H1 (cell line): ENCODE results near the gene SFXN2. TPM values are rescaled to one million over a fixed set of nuclear protein-coding genes. Genes with fewer than 3 reads are reported as not detected.

Source experiments
- CTCF ChIA-PET: fragments of 300-600 bp; sonication (Branson Sonifier 250); formaldehyde crosslinking; loops from one replicate; lab custom pipeline; 2021; ENCODE audit not compliant: partially characterized antibody; lab: Charles Lee
- POLR2A ChIA-PET: fragments of 300-600 bp; sonication (Branson Sonifier 250); formaldehyde crosslinking; loops from one replicate; lab custom pipeline; 2021; ENCODE audit warnings: inconsistent platforms; ENCODE audit not compliant: partially characterized antibody; lab: Charles Lee
- DNase-seq, 2 experiments: peaks; one replicate each; pipeline versions ENCODE4 v3.0.0 to v3.0.0-alpha.2; 2010 to 2022; ENCODE audit warnings: low spot score in 2 of 2, low read depth in 1 of 2, mixed read lengths in 1 of 2
- FAIRE-seq: peaks from 2 replicates; lab custom pipeline; 2011; peaks lifted over from hg19 to GRCh38; lab: Jason Lieb, UNC
- H2AFZ ChIP-seq: 2 replicates; pipeline ENCODE4 v1.8.1; 2012; ENCODE audit warnings: low read length, inconsistent platforms
- H2AK5ac ChIP-seq: 2 replicates; pipeline ENCODE4 v1.6.1; 2013; ENCODE audit warnings: low read depth, low read length
- H2BK120ac ChIP-seq: replicated peaks from 2 replicates; pipeline ENCODE3; 2013; ENCODE audit warnings: low read depth, low read length, inconsistent platforms
- H2BK12ac ChIP-seq: 2 replicates; pipeline ENCODE4 v1.6.1; 2013; ENCODE audit warnings: low read depth, low read length
- H2BK15ac ChIP-seq: 2 replicates; pipeline ENCODE4 v1.6.1; 2013; ENCODE audit warnings: low read length
- H2BK20ac ChIP-seq: 2 replicates; pipeline ENCODE4 v1.6.1; 2013; ENCODE audit warnings: low read length
- H2BK5ac ChIP-seq: 2 replicates; pipeline ENCODE4 v1.6.1; 2013; ENCODE audit warnings: low read depth, low read length
- H3K14ac ChIP-seq: 2 replicates; pipeline ENCODE4 v1.6.1; 2013; ENCODE audit warnings: inconsistent platforms; ENCODE audit not compliant: insufficient read length
- H3K18ac ChIP-seq: 2 replicates; pipeline ENCODE4 v1.6.1; 2013; ENCODE audit warnings: low read length; ENCODE audit errors: extremely low read depth
- H3K23ac ChIP-seq: 2 replicates; pipeline ENCODE4 v1.6.1; 2013; ENCODE audit warnings: inconsistent platforms; ENCODE audit not compliant: insufficient read length
- H3K23me2 ChIP-seq: 2 replicates; pipeline ENCODE4 v1.6.1; 2013; ENCODE audit warnings: low read depth, low read length
- H3K27ac ChIP-seq: 2 replicates; pipeline ENCODE4 v1.6.1; 2011; ENCODE audit warnings: low read depth, low read length, inconsistent platforms
- H3K27me3 ChIP-seq, 4 experiments: replicated peaks in 1 of 4; 1 replicate in 1 of 4; 2 replicates in 3 of 4; pipeline versions ENCODE4 v1.6.1 to v1.8.1; 2011 to 2013; ENCODE audit warnings: low read length in 3 of 4, mild to moderate bottlenecking in 3 of 4, inconsistent platforms in 2 of 4, mixed read lengths in 2 of 4, moderate library complexity in 1 of 4; ENCODE audit not compliant: control insufficient read depth in 3 of 4, insufficient read depth in 3 of 4; ENCODE audit errors: extremely low read depth in 1 of 4
- H3K36me3 ChIP-seq, 4 experiments: 2 replicates each; pipeline versions ENCODE4 v1.6.1 to v1.8.1; 2011 to 2013; ENCODE audit warnings: mild to moderate bottlenecking in 4 of 4, low read length in 3 of 4, moderate library complexity in 2 of 4, control low read depth in 1 of 4, inconsistent platforms in 1 of 4; ENCODE audit not compliant: insufficient read depth in 4 of 4, control insufficient read depth in 2 of 4
- H3K4ac ChIP-seq: replicated peaks from 2 replicates; pipeline ENCODE3; 2013; ENCODE audit warnings: low read length, low read depth, mixed read lengths, inconsistent platforms; ENCODE audit not compliant: insufficient read length
- H3K4me1 ChIP-seq, 4 experiments: replicated peaks in 1 of 4; 1 replicate in 1 of 4; 2 replicates in 3 of 4; pipeline versions ENCODE4 v1.6.1 to v1.8.1; 2011 to 2013; ENCODE audit warnings: low read length in 3 of 4, inconsistent platforms in 2 of 4, mixed read lengths in 1 of 4; ENCODE audit not compliant: insufficient read depth in 4 of 4, control insufficient read depth in 3 of 4
- H3K4me2 ChIP-seq, 2 experiments: 2 replicates each; pipeline versions ENCODE4 v1.6.1 to v1.8.1; 2011 to 2013; ENCODE audit warnings: low read depth in 2 of 2, low read length in 2 of 2, control low read depth in 1 of 2, inconsistent platforms in 1 of 2, mild to moderate bottlenecking in 1 of 2; ENCODE audit not compliant: insufficient read depth in 1 of 2
- H3K4me3 ChIP-seq, 4 experiments: fragments of 200-600, 300-600 bp in 1 of 4; sonication (generic), shearing (Covaris generic), sonication (Bioruptor Twin) in 1 of 4; 2 replicates each; pipeline versions ENCODE4 v1.5.1 to v1.8.1; 2011 to 2016; ENCODE audit warnings: low read length in 4 of 4, low read depth in 3 of 4, control low read depth in 2 of 4, inconsistent platforms in 2 of 4, mild to moderate bottlenecking in 2 of 4, mixed read lengths in 1 of 4, moderate library complexity in 1 of 4; ENCODE audit not compliant: insufficient read depth in 2 of 4; ENCODE audit errors: extremely low read depth in 1 of 4
- H3K56ac ChIP-seq: replicated peaks from 2 replicates; pipeline ENCODE3; 2013; ENCODE audit warnings: low read depth, mild to moderate bottlenecking, mixed read lengths, low read length, inconsistent platforms; ENCODE audit not compliant: insufficient read length
- H3K79me1 ChIP-seq: 2 replicates; pipeline ENCODE4 v1.6.1; 2013; ENCODE audit warnings: low read depth, low read length, control low read depth
- H3K79me2 ChIP-seq, 2 experiments: 2 replicates each; pipeline versions ENCODE4 v1.6.1 to v1.8.1; 2012 to 2013; ENCODE audit warnings: low read length in 2 of 2, mild to moderate bottlenecking in 2 of 2, inconsistent platforms in 1 of 2; ENCODE audit not compliant: insufficient read depth in 2 of 2, control insufficient read depth in 1 of 2
- H3K9ac ChIP-seq, 4 experiments: replicated peaks in 1 of 4; 1 replicate in 1 of 4; 2 replicates in 3 of 4; pipeline versions ENCODE4 v1.6.1 to v1.8.1; 2011 to 2013; ENCODE audit warnings: low read depth in 3 of 4, low read length in 3 of 4, control low read depth in 2 of 4, mild to moderate bottlenecking in 2 of 4, moderate library complexity in 2 of 4, inconsistent platforms in 1 of 4; ENCODE audit errors: extremely low read depth in 1 of 4
- H3K9me3 ChIP-seq, 2 experiments: 2 replicates each; pipeline versions ENCODE4 v1.6.1 to v1.8.1; 2012 to 2013; ENCODE audit warnings: mild to moderate bottlenecking in 2 of 2, moderate library complexity in 2 of 2, control low read depth in 1 of 2, inconsistent platforms in 1 of 2, low read depth in 1 of 2, low read length in 1 of 2, mixed read lengths in 1 of 2; ENCODE audit not compliant: insufficient read depth in 2 of 2
- H4K20me1 ChIP-seq, 2 experiments: replicated peaks in 1 of 2; 2 replicates each; pipeline versions ENCODE3 to v1.8.1; 2011 to 2013; ENCODE audit warnings: inconsistent platforms in 2 of 2, low read length in 2 of 2, mild to moderate bottlenecking in 1 of 2; ENCODE audit not compliant: insufficient read depth in 2 of 2, control insufficient read depth in 1 of 2
- H4K5ac ChIP-seq: 2 replicates; pipeline ENCODE4 v1.6.1; 2013; ENCODE audit warnings: low read length, low read depth, mixed read lengths, inconsistent platforms; ENCODE audit not compliant: insufficient read length
- H4K8ac ChIP-seq: 2 replicates; pipeline ENCODE4 v1.8.0; 2013; ENCODE audit warnings: mild to moderate bottlenecking, moderate library complexity, low read length, inconsistent platforms; ENCODE audit not compliant: insufficient read depth; ENCODE audit errors: extremely low read depth
- H4K91ac ChIP-seq: replicated peaks from 2 replicates; pipeline ENCODE3; 2013; ENCODE audit warnings: low read length, mixed read lengths, inconsistent platforms; ENCODE audit not compliant: insufficient read length
- ATF2 ChIP-seq: IDR thresholded peaks from 2 replicates; pipeline ENCODE4 v1.6.1; 2012; ENCODE audit warnings: low read length, inconsistent platforms
- BRCA1 ChIP-seq: IDR thresholded peaks from 2 replicates; pipeline ENCODE4 v1.6.1; 2012; ENCODE audit warnings: low read depth, low read length, improper control_type of control experiment
- CBX5 ChIP-seq: fragments of 300-800, 300-1000 bp; sonication (generic); IDR thresholded peaks from 2 replicates; pipeline ENCODE4 v1.7.1; 2016; ENCODE audit warnings: antibody characterized with exemption, low read length, low read depth
- GABPA ChIP-seq: IDR thresholded peaks from 2 replicates; pipeline ENCODE4 v1.6.1; 2011; ENCODE audit warnings: mild to moderate bottlenecking, low read length, moderate library complexity, borderline replicate concordance; ENCODE audit not compliant: insufficient read depth
- POLR2AphosphoS5 ChIP-seq: IDR thresholded peaks from 2 replicates; pipeline ENCODE4 v1.6.1; 2011; ENCODE audit warnings: low read depth, low read length
- WGBS, 2 experiments: shearing (Covaris generic) in 1 of 2; methylation state at CpG; one replicate each; pipeline versions ENCODE4 v1.1.6 to v1.1.7; 2013 to 2015; ENCODE audit warnings: low lambda C conversion rate in 2 of 2, mixed read lengths in 2 of 2, inconsistent platforms in 1 of 2, low coverage in 1 of 2, missing lambda C conversion rate in 1 of 2; ENCODE audit not compliant: insufficient replicate concordance in 2 of 2, insufficient coverage in 1 of 2, insufficient read length in 1 of 2; ENCODE audit errors: extremely low coverage in 1 of 2, missing lambda C conversion rate in 1 of 2; 5-methylcytosine and 5-hydroxymethylcytosine counted together
- polyA plus RNA-seq, 7 experiments: library from polyadenylated mRNA; depleted of rRNA in 3 of 7; stranded (reverse) in 5 of 7; unstranded in 2 of 7; fragments of >200 nt in 5 of 7; fragments of 200-250 nt in 2 of 7; gene quantifications; 1 replicate in 5 of 7; 2 replicates in 1 of 7; 4 replicates in 1 of 7; pipeline versions ENCODE4 v1.2.1 to v1.2.3, GENCODE V29; 2011 to 2013; ENCODE audit warnings: missing spikeins in 2 of 7, mixed read lengths in 2 of 7
- total RNA-seq: library from RNA; stranded (reverse); fragmentation: NEBNext Ultra II Directional; extraction: Animal tissue kit (Norgen Biotek cat#: 25700); gene quantifications from 2 replicates; pipeline ENCODE4 v1.2.1, GENCODE V29; 2021

SFXN2 gene
- total and polyA plus RNA-seq, 2 of the 8 experiments (the other 6 are each of a cell fraction or from before 2014, with no cell fraction given) = 20.5 to 23.5 TPM

GRCh38 chr10:102773986-102774385 is 59.5 kb downstream of the SFXN2 start:
- ChIA-PET POLR2A (interaction anchor here (2.2 to 4.8 kb wide), 2 partner anchors 11 to 28 kb away, joined by 6 to 40 read pairs; no protein-coding TSS in a partner anchor), CTCF (no interaction called here)
- Histone ChIP-seq H3K4me2 (no peak overlapping the region), H2AK5ac (peak overlapping the region; percentile 91), H4K8ac (no peak overlapping the region), H2BK5ac (no peak overlapping the region), H2AFZ (no peak overlapping the region), H3K9me3 (no peaks in the 10 kb centered on the region), H3K56ac (no peak overlapping the region), H3K27ac (no peak overlapping the region), H4K20me1 (no peaks in the 10 kb centered on the region), H3K23me2 (no peaks in the 10 kb centered on the region), H3K27me3 (no peaks in the 10 kb centered on the region; a peak in 2 of 7 replicates), H2BK15ac (no peak overlapping the region), H4K91ac (no peak overlapping the region), H2BK12ac (0 out of 2 replicates have a peak overlapping the region, but pooled peaks have one; percentile 21), H4K5ac (no peak overlapping the region), H2BK20ac (no peak overlapping the region), H3K4ac (no peak overlapping the region), H3K9ac (no peak overlapping the region; a peak in 2 of 7 replicates), H3K79me2 (no peaks in the 10 kb centered on the region), H3K79me1 (peaks cover 6% of the 10 kb centered on the region), H3K4me3 (no peak overlapping the region), H2BK120ac (no peak overlapping the region), H3K36me3 (no peaks in the 10 kb centered on the region), H3K18ac (no peak overlapping the region), H3K4me1 (peaks cover 21 to 27% (median 24%) of the 10 kb centered on the region in 4 experiments), H3K23ac (no peak overlapping the region), H3K14ac (no peak overlapping the region)
- DNase-seq = no peak
- FAIRE-seq = no peak
- WGBS, 2 experiments = 91% methylated on average over 5 of the region's 5 CpGs; no CpG with 5 or more reads in 1 of the 2 experiments
- TF ChIP-seq ATF2 (no peak), GABPA (no peak), BRCA1 (no peak), CBX5 (no peak), POLR2AphosphoS5 (no peak)
